MCF 10A (cell line): ENCODE measurements around the gene C22orf23. TPM values are rescaled to one million over a fixed set of nuclear protein-coding genes. Genes with fewer than 3 reads are reported as not detected.

Source experiments
- BruUV-seq: library from RNA; stranded (reverse); fragments of 400-500 nt; replicated peaks from 2 replicates; lab custom pipeline; 2021; lab: Mats Ljungman, UMichigan
- CTCF ChIA-PET: fragments of 300-600 bp; sonication (Branson Sonifier 250); formaldehyde crosslinking; extraction: SDS; loops from one replicate; lab custom pipeline; 2021; ENCODE audit warnings: antibody characterized with exemption, inconsistent platforms; lab: Yijun Ruan, JAX
- POLR2A ChIA-PET: fragments of 300-600, 350-650 bp; sonication (Branson Sonifier 250); formaldehyde crosslinking; extraction: SDS; loops from one replicate; lab custom pipeline; 2020; ENCODE audit warnings: antibody characterized with exemption, inconsistent platforms; lab: Yijun Ruan, JAX
- DNase-seq: peaks from one replicate; pipeline ENCODE4 v3.0.0-alpha.2; 2018; ENCODE audit not compliant: unreplicated experiment
- H3K27ac Mint-ChIP-seq: one replicate; pipeline ENCODE4 v1.8.0; 2022; ENCODE audit warnings: mild to moderate bottlenecking, low read depth, mixed read lengths; ENCODE audit not compliant: unreplicated experiment
- H3K27me3 Mint-ChIP-seq: one replicate; pipeline ENCODE4 v1.8.0; 2022; ENCODE audit warnings: mixed read lengths; ENCODE audit not compliant: insufficient read depth, unreplicated experiment
- H3K36me3 Mint-ChIP-seq: one replicate; pipeline ENCODE4 v1.8.0; 2022; ENCODE audit warnings: mild to moderate bottlenecking, moderate library complexity, mixed read lengths; ENCODE audit not compliant: insufficient read depth, unreplicated experiment
- H3K4me1 Mint-ChIP-seq: one replicate; pipeline ENCODE4 v1.8.0; 2022; ENCODE audit warnings: mixed read lengths; ENCODE audit not compliant: insufficient read depth, unreplicated experiment
- H3K4me3 Mint-ChIP-seq: one replicate; pipeline ENCODE4 v1.8.0; 2022; ENCODE audit warnings: mild to moderate bottlenecking, moderate library complexity, mixed read lengths; ENCODE audit not compliant: unreplicated experiment
- H3K9me3 Mint-ChIP-seq: one replicate; pipeline ENCODE4 v1.8.0; 2022; ENCODE audit warnings: mixed read lengths; ENCODE audit not compliant: unreplicated experiment
- CTCF ChIP-seq: fragments of 200-600 bp; IDR thresholded peaks from one replicate; pipeline ENCODE4 v1.8.0; 2022; ENCODE audit warnings: antibody characterized with exemption, mild to moderate bottlenecking; ENCODE audit not compliant: unreplicated experiment
- intact Hi-C: fragments of 100-400 bp; cut with micrococcal nuclease; formaldehyde crosslinking; loops from 2 replicates; pipeline ENCODE4 v1.14.1; 2022
- total RNA-seq: library from RNA; stranded (reverse); gene quantifications from 2 replicates; pipeline ENCODE4 v1.2.3, GENCODE V29; 2022

The C22orf23 gene
- total RNA-seq, 1 experiment from 2014 or later: not detected

DNA sequence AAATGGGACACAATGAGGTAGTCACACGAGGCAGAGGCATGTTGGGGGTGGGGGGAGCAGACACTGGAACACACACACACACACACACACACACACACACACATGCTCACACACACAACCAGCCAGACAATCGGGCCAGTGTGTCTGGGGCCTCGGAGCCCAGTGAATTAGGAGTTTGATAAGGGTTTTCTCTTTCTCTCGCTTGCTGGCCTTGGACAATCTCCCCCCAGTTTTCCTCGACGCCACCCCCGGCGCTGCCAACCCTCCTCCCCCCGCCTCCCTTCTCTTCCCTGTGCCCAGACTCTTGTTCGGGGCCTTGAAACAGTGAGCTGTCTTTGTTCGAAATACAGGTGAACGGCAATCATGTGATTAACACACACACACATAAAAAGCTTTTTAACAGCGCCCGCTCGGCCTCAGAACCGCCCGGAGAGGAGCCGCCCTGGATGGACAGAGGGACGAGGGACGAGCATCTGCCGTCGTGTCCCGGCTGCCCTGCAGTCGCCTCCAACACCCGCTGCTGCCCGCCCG, 32.4 kb upstream of the C22orf23 start:
- H3K9me3 Mint-ChIP-seq: no peaks in the 10 kb centered on the region
- CTCF ChIA-PET: interaction anchor here (0.7 to 1.3 kb wide), 2 partner anchors 9 to 20 kb away, joined by 5 to 6 read pairs; no protein-coding TSS in a partner anchor
- no peaks in the 10 kb centered on the region for H3K36me3 Mint-ChIP-seq
- no peak overlapping the region for H3K27ac Mint-ChIP-seq
- POLR2A ChIA-PET: interaction anchor here (0.6 kb wide), 1 partner anchor 11 kb away, joined by 3 read pairs; no protein-coding TSS in a partner anchor
- no peak overlapping the region for H3K4me3 Mint-ChIP-seq
- TF ChIP-seq CTCF: no peak
- H3K4me1 Mint-ChIP-seq: no peaks in the 10 kb centered on the region
- no peaks in the 10 kb centered on the region for H3K27me3 Mint-ChIP-seq
- intact Hi-C loops: no loop called here
- no peak for DNase-seq
- BruUV-seq: no TSS peak

DNA sequence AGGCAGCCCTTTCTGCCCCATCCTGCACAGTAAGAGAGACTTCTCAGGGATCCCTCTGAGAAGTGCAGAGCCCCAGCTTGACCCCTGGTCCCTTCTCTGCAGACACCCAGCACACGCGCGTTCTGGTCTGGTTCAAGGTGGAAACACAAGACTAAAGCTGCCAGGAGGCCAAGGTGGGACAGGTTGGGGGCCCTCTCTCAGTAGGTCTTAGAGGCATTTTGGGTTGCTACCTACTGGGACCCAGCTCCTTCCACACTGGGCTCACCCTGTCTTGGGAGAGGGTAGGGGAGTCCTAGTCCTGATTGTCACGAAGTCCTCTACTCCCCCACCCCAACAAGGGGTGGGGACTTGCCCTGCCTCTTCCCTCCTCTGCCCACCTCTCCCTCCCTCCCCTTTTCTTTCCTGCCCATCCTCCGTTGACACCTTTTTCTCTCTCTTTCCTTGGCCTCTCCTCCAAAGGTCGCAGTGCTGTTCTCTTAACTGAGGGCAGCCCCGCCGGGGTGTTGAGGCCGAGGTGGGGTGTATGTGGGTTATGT, 31.7 kb upstream of the C22orf23 start:
- Mint-ChIP-seq H3K36me3 (no peaks in the 10 kb centered on the region), H3K9me3 (no peaks in the 10 kb centered on the region), H3K27me3 (no peaks in the 10 kb centered on the region), H3K4me1 (no peaks in the 10 kb centered on the region), H3K4me3 (no peak overlapping the region), H3K27ac (no peak overlapping the region)
- BruUV-seq: no TSS peak
- POLR2A ChIA-PET: interaction anchor here (0.6 kb wide), 1 partner anchor 10 kb away, joined by 3 read pairs; no protein-coding TSS in a partner anchor
- DNase-seq: no peak
- intact Hi-C loops: no loop called here
- no peak for TF ChIP-seq CTCF
- CTCF ChIA-PET: interaction anchor here (0.7 to 1.3 kb wide), 3 partner anchors 10 to 19 kb away, joined by 5 to 6 read pairs (median 6); no protein-coding TSS in a partner anchor

DNA sequence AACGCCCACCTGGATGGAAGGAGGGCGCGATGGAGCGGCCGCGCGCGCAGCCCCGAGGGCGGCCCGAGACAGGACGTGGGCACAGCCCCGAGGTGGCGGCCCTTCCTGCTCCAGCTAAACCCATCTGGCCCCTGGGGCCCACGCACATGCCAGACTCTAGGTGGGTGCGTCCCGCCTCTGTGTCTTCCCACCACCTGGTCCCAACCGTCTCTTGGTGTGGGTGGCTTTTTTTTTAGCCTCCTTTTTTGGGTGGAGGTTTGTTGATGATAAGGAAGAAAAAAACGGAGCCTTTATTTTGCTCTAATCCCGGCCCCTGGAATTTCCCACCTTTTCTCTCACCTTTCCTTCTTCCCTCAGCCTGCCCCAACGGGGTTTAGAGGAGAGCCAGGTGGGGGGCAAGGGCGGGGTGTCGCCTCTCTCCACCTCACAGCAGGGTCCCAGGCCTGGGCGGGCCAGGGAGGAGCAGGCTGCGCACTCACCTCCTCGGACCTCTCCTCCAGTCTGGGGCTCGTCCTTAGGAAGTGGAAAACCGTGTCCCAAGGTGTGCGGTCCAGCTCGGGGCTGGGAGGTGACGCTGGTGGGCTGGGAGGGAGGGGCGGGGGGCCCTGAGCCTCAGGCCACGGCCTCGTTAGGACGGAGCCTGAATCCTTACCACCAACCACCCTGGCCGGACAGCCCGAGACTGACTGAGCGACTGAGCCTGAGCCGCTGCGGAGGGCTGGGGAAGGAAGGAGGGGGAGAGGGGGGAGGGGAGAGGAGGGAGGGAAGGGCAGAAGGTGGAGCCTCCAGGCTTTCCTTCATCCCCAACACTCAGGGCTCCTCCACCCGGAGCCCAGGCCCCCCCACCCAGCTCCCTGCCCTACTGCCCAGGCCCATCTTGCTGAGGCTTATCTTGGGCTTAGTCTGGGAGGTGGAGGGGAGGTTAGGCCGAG, 30.7 kb upstream of the C22orf23 start, which contains the start of gene SOX10:
TSS of gene SOX10 (minus strand) at position 696 of the 932 bp plus-strand sequence. CDS start 771 bp downstream, outside the sequence.
- no peak for TF ChIP-seq CTCF
- H3K9me3 Mint-ChIP-seq: no peaks in the 10 kb centered on the region
- POLR2A ChIA-PET: no interaction called here
- H3K4me3 Mint-ChIP-seq: no peak within 1 kb of the TSS
- CTCF ChIA-PET: interaction anchor here (0.7 to 1.3 kb wide), 2 partner anchors 16 to 18 kb away, joined by 6 read pairs; no protein-coding TSS in a partner anchor
- H3K27ac Mint-ChIP-seq: no peak within 1 kb of the TSS
- intact Hi-C loops: no loop called here
- no peaks in the 10 kb centered on the region for H3K36me3 Mint-ChIP-seq
- H3K4me1 Mint-ChIP-seq: no peaks in the 10 kb centered on the region
- BruUV-seq: no TSS peak
- H3K27me3 Mint-ChIP-seq: no peaks in the 10 kb centered on the region
- no peak for DNase-seq
